ENCODE measurements around the gene P2RY2. TPM values are rescaled to one million over a fixed set of nuclear protein-coding genes. Genes with fewer than 3 reads are reported as not detected.

The P2RY2 gene
- total RNA-seq, 1 donor from 2014 or later, result 0.30 TPM

GRCh38 chr11:73203790-73204189, 14.3 kb upstream of the P2RY2 start:
- no peak overlapping the region for H3K9ac ChIP-seq (ENCODE audit: low read length)
- Mint-ChIP-seq H3K9me3 (ENCODE audit: unreplicated experiment) (peaks cover 2% of the 10 kb centered on the region), H3K27ac (ENCODE audit: unreplicated experiment) (no peak overlapping the region), H3K27me3 (ENCODE audit: low read depth, unreplicated experiment) (peaks cover 16% of the 10 kb centered on the region), H3K4me1 (ENCODE audit: low read depth, unreplicated experiment) (peaks cover 9% of the 10 kb centered on the region), H3K4me3 (ENCODE audit: unreplicated experiment) (no peak overlapping the region), H3K36me3 (ENCODE audit: low read depth, unreplicated experiment) (no peaks in the 10 kb centered on the region)
- TF ChIP-seq CTCF (IDR thresholded peaks at IDR 0.05; ENCODE audit: insufficient read depth, low read depth, low read length) (no peak), EZH2 (IDR thresholded peaks at IDR 0.05; ENCODE audit: insufficient read depth, low read length) (no peak)
- H3K4me3 ChIP-seq (ENCODE audit: insufficient read depth, low read depth, low read length), result no peak overlapping the region
- FAIRE-seq (no peak), DNase-seq (ENCODE audit: low read depth) (no peak)
- H3K9me3 ChIP-seq (ENCODE audit: insufficient read depth, low read depth, low read length), result no peaks in the 10 kb centered on the region
- no peaks in the 10 kb centered on the region for H3K79me2 ChIP-seq (ENCODE audit: insufficient read depth, low read length)
- H3K27ac ChIP-seq (ENCODE audit: low read depth, low read length), result no peak overlapping the region
- H3K36me3 ChIP-seq (ENCODE audit: insufficient read depth, low read length), result no peaks in the 10 kb centered on the region
- no peaks in the 10 kb centered on the region for H3K4me1 ChIP-seq (ENCODE audit: insufficient read depth, low read length)
- H3K4me2 ChIP-seq (ENCODE audit: low read length), result no peak overlapping the region
- no peaks in the 10 kb centered on the region for H3K27me3 ChIP-seq (ENCODE audit: insufficient read depth, low read length)
- H2AFZ ChIP-seq (ENCODE audit: low read depth, low read length), result no peak overlapping the region
- H4K20me1 ChIP-seq (ENCODE audit: insufficient read depth, low read length), result no peaks in the 10 kb centered on the region

GRCh38 chr11:73204711-73205121, 13.4 kb upstream of the P2RY2 start:
- Mint-ChIP-seq H3K4me3 (ENCODE audit: unreplicated experiment) (no peak overlapping the region), H3K4me1 (ENCODE audit: low read depth, unreplicated experiment) (peaks cover 8% of the 10 kb centered on the region), H3K27me3 (ENCODE audit: low read depth, unreplicated experiment) (peaks cover 16% of the 10 kb centered on the region), H3K9me3 (ENCODE audit: unreplicated experiment) (peaks cover 2% of the 10 kb centered on the region), H3K27ac (ENCODE audit: unreplicated experiment) (no peak overlapping the region), H3K36me3 (ENCODE audit: low read depth, unreplicated experiment) (no peaks in the 10 kb centered on the region)
- Histone ChIP-seq H3K4me2 (ENCODE audit: low read length) (no peak overlapping the region), H3K9ac (ENCODE audit: low read length) (no peak overlapping the region), H3K4me1 (ENCODE audit: insufficient read depth, low read length) (no peaks in the 10 kb centered on the region), H3K4me3 (ENCODE audit: insufficient read depth, low read depth, low read length) (no peak overlapping the region), H4K20me1 (ENCODE audit: insufficient read depth, low read length) (no peaks in the 10 kb centered on the region), H3K79me2 (ENCODE audit: insufficient read depth, low read length) (no peaks in the 10 kb centered on the region), H3K9me3 (ENCODE audit: insufficient read depth, low read depth, low read length) (no peaks in the 10 kb centered on the region), H3K27ac (ENCODE audit: low read depth, low read length) (no peak overlapping the region), H3K27me3 (ENCODE audit: insufficient read depth, low read length) (no peaks in the 10 kb centered on the region), H3K36me3 (ENCODE audit: insufficient read depth, low read length) (no peaks in the 10 kb centered on the region), H2AFZ (ENCODE audit: low read depth, low read length) (no peak overlapping the region)
- no peak for FAIRE-seq
- DNase-seq (ENCODE audit: low read depth), result no peak
- TF ChIP-seq EZH2 (IDR thresholded peaks at IDR 0.05; ENCODE audit: insufficient read depth, low read length) (no peak), CTCF (IDR thresholded peaks at IDR 0.05; ENCODE audit: insufficient read depth, low read depth, low read length) (no peak)

GRCh38 chr11:73205661-73206343, 12.3 kb upstream of the P2RY2 start:
- no peak for DNase-seq (ENCODE audit: low read depth)
- TF ChIP-seq CTCF (IDR thresholded peaks at IDR 0.05; ENCODE audit: insufficient read depth, low read depth, low read length) (no peak), EZH2 (IDR thresholded peaks at IDR 0.05; ENCODE audit: insufficient read depth, low read length) (no peak)
- Mint-ChIP-seq H3K36me3 (ENCODE audit: low read depth, unreplicated experiment) (no peaks in the 10 kb centered on the region), H3K27ac (ENCODE audit: unreplicated experiment) (no peak overlapping the region), H3K4me1 (ENCODE audit: low read depth, unreplicated experiment) (no peaks in the 10 kb centered on the region), H3K9me3 (ENCODE audit: unreplicated experiment) (peaks cover 2% of the 10 kb centered on the region), H3K4me3 (ENCODE audit: unreplicated experiment) (no peak overlapping the region), H3K27me3 (ENCODE audit: low read depth, unreplicated experiment) (peaks cover 16% of the 10 kb centered on the region)
- H3K36me3 ChIP-seq (ENCODE audit: insufficient read depth, low read length), result no peaks in the 10 kb centered on the region
- H2AFZ ChIP-seq (ENCODE audit: low read depth, low read length), result no peak overlapping the region
- H3K4me2 ChIP-seq (ENCODE audit: low read length), result no peak overlapping the region
- H3K9ac ChIP-seq (ENCODE audit: low read length), result no peak overlapping the region
- FAIRE-seq, result no peak
- no peaks in the 10 kb centered on the region for H3K27me3 ChIP-seq (ENCODE audit: insufficient read depth, low read length)
- H3K79me2 ChIP-seq (ENCODE audit: insufficient read depth, low read length), result no peaks in the 10 kb centered on the region
- H3K27ac ChIP-seq (ENCODE audit: low read depth, low read length), result no peak overlapping the region
- H3K9me3 ChIP-seq (ENCODE audit: insufficient read depth, low read depth, low read length), result no peaks in the 10 kb centered on the region
- no peaks in the 10 kb centered on the region for H3K4me1 ChIP-seq (ENCODE audit: insufficient read depth, low read length)
- no peak overlapping the region for H3K4me3 ChIP-seq (ENCODE audit: insufficient read depth, low read depth, low read length)
- no peaks in the 10 kb centered on the region for H4K20me1 ChIP-seq (ENCODE audit: insufficient read depth, low read length)

Data from astrocyte (in vitro differentiated cells and primary cell).